Calu3 (cell line): ENCODE results near the gene ATRX. TPM values are rescaled to one million over a fixed set of nuclear protein-coding genes. Genes with fewer than 3 reads are reported as not detected.

Experiments used
- BruUV-seq: library from RNA; stranded (reverse); fragments of 400-500 nt; replicated peaks from 2 replicates; lab custom pipeline; 2021; lab: Mats Ljungman, UMichigan
- CTCF ChIA-PET: fragments of 300-600 bp; sonication (Branson Sonifier 250); formaldehyde crosslinking; loops from one replicate; lab custom pipeline; 2022; ENCODE audit warnings: antibody characterized with exemption; lab: Charles Lee
- DNase-seq: peaks from one replicate; pipeline ENCODE4 v3.0.0; 2022
- H3K27ac Mint-ChIP-seq: one replicate; pipeline ENCODE4 v1.8.0; 2022; ENCODE audit warnings: mixed read lengths; ENCODE audit not compliant: unreplicated experiment
- H3K27me3 Mint-ChIP-seq: one replicate; pipeline ENCODE4 v1.8.0; 2022; ENCODE audit warnings: mixed read lengths; ENCODE audit not compliant: unreplicated experiment
- H3K36me3 Mint-ChIP-seq: one replicate; pipeline ENCODE4 v1.8.0; 2022; ENCODE audit warnings: mild to moderate bottlenecking, moderate library complexity, mixed read lengths; ENCODE audit not compliant: insufficient read depth, unreplicated experiment
- H3K4me1 Mint-ChIP-seq: one replicate; pipeline ENCODE4 v1.8.0; 2022; ENCODE audit warnings: mild to moderate bottlenecking, low read depth, mixed read lengths; ENCODE audit not compliant: unreplicated experiment
- H3K4me3 Mint-ChIP-seq: one replicate; pipeline ENCODE4 v1.8.0; 2022; ENCODE audit warnings: mild to moderate bottlenecking, low read depth, moderate library complexity, mixed read lengths; ENCODE audit not compliant: unreplicated experiment
- H3K9me3 Mint-ChIP-seq: one replicate; pipeline ENCODE4 v1.8.0; 2022; ENCODE audit warnings: low read depth, mixed read lengths; ENCODE audit not compliant: unreplicated experiment
- intact Hi-C: fragments of 100-400 bp; cut with micrococcal nuclease; formaldehyde crosslinking; loops from one replicate; pipeline ENCODE4 v1.10.0; 2022; ENCODE audit not compliant: unreplicated experiment
- total RNA-seq: library from RNA; stranded (reverse); gene quantifications from 2 replicates; pipeline ENCODE4 v1.2.3, GENCODE V29; 2022
- TF ChIP-seq, protein P1 (sequence below): fragments of 200-600 bp; IDR thresholded peaks from one replicate; pipeline ENCODE4 v1.8.0; 2022; ENCODE audit warnings: antibody characterized with exemption; ENCODE audit not compliant: unreplicated experiment

ATRX gene
- total RNA-seq, 1 experiment from 2014 or later, result 116 TPM

DNA sequence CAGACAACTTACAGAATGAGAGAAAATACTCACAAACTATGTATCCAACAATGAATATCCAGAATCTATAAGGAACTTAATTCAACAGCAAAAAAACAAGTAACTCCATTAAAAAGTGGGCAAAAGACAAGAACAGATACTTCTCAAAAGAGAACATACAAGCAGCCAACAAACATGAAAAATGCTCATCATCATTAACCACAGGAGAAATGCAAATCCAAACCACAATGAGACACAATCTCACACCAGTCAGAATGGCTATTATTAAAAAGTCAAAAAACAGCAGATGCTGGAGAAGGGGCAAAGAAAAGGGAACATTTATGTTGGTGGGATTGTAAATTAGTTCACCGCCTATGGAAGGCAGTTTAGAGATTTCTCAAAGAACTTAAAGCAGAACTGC, 188.5 kb downstream of the ATRX start:
- H3K27me3 Mint-ChIP-seq, result no peaks in the 10 kb centered on the region
- TF ChIP-seq, protein P1, sequence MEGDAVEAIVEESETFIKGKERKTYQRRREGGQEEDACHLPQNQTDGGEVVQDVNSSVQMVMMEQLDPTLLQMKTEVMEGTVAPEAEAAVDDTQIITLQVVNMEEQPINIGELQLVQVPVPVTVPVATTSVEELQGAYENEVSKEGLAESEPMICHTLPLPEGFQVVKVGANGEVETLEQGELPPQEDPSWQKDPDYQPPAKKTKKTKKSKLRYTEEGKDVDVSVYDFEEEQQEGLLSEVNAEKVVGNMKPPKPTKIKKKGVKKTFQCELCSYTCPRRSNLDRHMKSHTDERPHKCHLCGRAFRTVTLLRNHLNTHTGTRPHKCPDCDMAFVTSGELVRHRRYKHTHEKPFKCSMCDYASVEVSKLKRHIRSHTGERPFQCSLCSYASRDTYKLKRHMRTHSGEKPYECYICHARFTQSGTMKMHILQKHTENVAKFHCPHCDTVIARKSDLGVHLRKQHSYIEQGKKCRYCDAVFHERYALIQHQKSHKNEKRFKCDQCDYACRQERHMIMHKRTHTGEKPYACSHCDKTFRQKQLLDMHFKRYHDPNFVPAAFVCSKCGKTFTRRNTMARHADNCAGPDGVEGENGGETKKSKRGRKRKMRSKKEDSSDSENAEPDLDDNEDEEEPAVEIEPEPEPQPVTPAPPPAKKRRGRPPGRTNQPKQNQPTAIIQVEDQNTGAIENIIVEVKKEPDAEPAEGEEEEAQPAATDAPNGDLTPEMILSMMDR, result no peak
- no peak for DNase-seq
- no peak overlapping the region for H3K27ac Mint-ChIP-seq
- H3K36me3 Mint-ChIP-seq, result peaks cover 21% of the 10 kb centered on the region
- no TSS peak for BruUV-seq
- CTCF ChIA-PET, result interaction anchor here (0.6 kb wide), 1 partner anchor 212 kb away, joined by 3 read pairs; no protein-coding TSS in a partner anchor
- H3K9me3 Mint-ChIP-seq, result no peaks in the 10 kb centered on the region
- intact Hi-C loops, result loop anchor here (5.0 kb wide), 1 partner anchor 1320 kb away; no protein-coding TSS in a partner anchor
- H3K4me1 Mint-ChIP-seq, result no peaks in the 10 kb centered on the region
- no peak overlapping the region for H3K4me3 Mint-ChIP-seq

DNA sequence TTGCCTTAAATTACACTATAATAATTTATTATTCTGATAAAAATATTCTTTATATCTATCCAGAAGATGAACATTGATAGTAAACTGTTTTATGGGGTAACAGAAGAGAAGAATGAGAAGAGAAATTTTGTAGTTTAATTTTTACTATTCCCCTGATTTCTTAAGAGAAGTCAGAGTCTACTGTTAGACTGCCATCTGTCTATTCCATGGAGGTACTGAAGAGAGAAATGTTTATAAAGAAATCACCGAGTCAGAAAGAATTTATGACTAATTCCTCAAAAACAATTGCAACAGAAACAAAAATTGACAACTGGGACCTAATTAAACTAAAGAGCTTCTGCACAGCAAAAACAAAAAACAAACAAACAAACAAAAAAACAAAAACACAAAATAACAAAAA, 188.9 kb downstream of the ATRX start:
- Mint-ChIP-seq H3K9me3 (no peaks in the 10 kb centered on the region), H3K27me3 (no peaks in the 10 kb centered on the region), H3K4me3 (no peak overlapping the region), H3K4me1 (no peaks in the 10 kb centered on the region), H3K36me3 (peaks cover 24% of the 10 kb centered on the region), H3K27ac (no peak overlapping the region)
- CTCF ChIA-PET, result interaction anchor here (0.6 kb wide), 1 partner anchor 211 kb away, joined by 3 read pairs; no protein-coding TSS in a partner anchor
- no peak for DNase-seq
- TF ChIP-seq, protein P1, result no peak
- BruUV-seq, result no TSS peak
- intact Hi-C loops, result loop anchor here (5.0 kb wide), 1 partner anchor 1320 kb away; no protein-coding TSS in a partner anchor

DNA sequence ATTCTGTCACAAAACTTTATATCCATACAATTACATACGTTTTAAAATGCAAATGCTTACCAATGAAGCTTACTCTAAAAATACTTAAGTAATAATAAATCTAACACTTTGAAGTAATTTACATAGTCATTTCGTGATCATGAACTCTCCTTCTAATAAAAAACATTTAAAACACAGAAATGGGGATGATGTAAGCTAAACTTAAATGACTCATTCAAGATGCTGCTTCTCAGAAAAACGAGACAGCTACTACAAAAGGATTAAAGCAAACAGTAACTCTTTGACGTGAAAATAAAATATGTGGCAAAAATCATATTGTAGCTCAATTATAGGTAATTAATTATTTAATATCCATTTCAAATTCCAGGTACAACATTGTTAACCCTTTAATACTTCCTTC, 190.2 kb downstream of the ATRX start:
- no peaks in the 10 kb centered on the region for H3K4me1 Mint-ChIP-seq
- H3K27ac Mint-ChIP-seq, result no peak overlapping the region
- BruUV-seq, result no TSS peak
- peaks cover 24% of the 10 kb centered on the region for H3K36me3 Mint-ChIP-seq
- no peaks in the 10 kb centered on the region for H3K27me3 Mint-ChIP-seq
- no peaks in the 10 kb centered on the region for H3K9me3 Mint-ChIP-seq
- DNase-seq, result no peak
- intact Hi-C loops, result loop anchor here (5.0 kb wide), 1 partner anchor 1319 kb away; no protein-coding TSS in a partner anchor
- CTCF ChIA-PET, result no interaction called here
- TF ChIP-seq, protein P1, result no peak
- H3K4me3 Mint-ChIP-seq, result no peak overlapping the region

DNA sequence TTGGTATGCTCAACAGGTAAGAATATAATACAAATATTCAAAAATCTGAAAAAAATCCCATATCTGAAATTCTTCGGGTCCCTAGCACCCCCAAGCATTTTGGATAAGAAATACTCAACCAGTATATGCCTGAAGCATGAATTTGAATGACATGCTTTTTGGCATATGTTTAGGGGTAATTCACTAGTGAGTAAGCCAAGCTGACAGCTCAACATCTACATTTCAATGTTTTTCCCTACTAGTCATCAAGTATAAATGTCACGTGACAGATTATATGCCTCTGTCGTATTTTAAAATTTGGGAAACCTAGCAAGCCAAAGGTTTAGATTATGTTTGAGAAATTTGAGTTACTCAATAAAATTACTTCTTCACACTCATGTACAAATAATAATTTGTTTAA, 213.7 kb downstream of the ATRX start:
- DNase-seq, result no peak
- H3K9me3 Mint-ChIP-seq, result no peaks in the 10 kb centered on the region
- no peak overlapping the region for H3K4me3 Mint-ChIP-seq
- H3K27me3 Mint-ChIP-seq, result no peaks in the 10 kb centered on the region
- CTCF ChIA-PET, result no interaction called here
- TF ChIP-seq, protein P1, result no peak
- no peaks in the 10 kb centered on the region for H3K4me1 Mint-ChIP-seq
- intact Hi-C loops, result no loop called here
- no peak overlapping the region for H3K27ac Mint-ChIP-seq
- H3K36me3 Mint-ChIP-seq, result peaks cover 5% of the 10 kb centered on the region
- BruUV-seq, result no TSS peak
